ENCODE data around the gene C1orf74.

The C1orf74 gene

GRCh38 chr1:209748620-209749019 is 35.7 kb downstream of the C1orf74 start:
- H3K4me3 ChIP-seq (ENCODE audit: low read length), result no peak overlapping the region
- DNase-seq (ENCODE audit: low read depth), result no peak

GRCh38 chr1:209747580-209748262 is 36.6 kb downstream of the C1orf74 start:
- no peak overlapping the region for H3K4me3 ChIP-seq (ENCODE audit: low read length)
- peak; percentile 99 for DNase-seq (ENCODE audit: low read depth)

More at GRCh38 chr1:209748620-209749019, 35.7 kb downstream of the C1orf74 start:
- TF ChIP-seq CTCF (IDR thresholded peaks at IDR 0.05; ENCODE audit: insufficient read depth, low read depth, low read length, missing control alignments), result no peak

GRCh38 chr1:209746451-209747165 is 37.8 kb downstream of the C1orf74 start:
- TF ChIP-seq CTCF (IDR thresholded peaks at IDR 0.05; ENCODE audit: insufficient read depth, low read depth, low read length, missing control alignments), result no peak
- no peak overlapping the region for H3K4me3 ChIP-seq (ENCODE audit: low read length)
- DNase-seq (ENCODE audit: low read depth), result peak; percentile 52

More at GRCh38 chr1:209747580-209748262, 36.6 kb downstream of the C1orf74 start:
- peak; percentile 87 for TF ChIP-seq CTCF (IDR thresholded peaks at IDR 0.05; ENCODE audit: insufficient read depth, low read depth, low read length, missing control alignments)

- TF ChIP-seq CTCF (IDR thresholded peaks at IDR 0.05; ENCODE audit: insufficient read depth, low read depth, low read length, missing control alignments), result no peak
- no peak overlapping the region for H3K4me3 ChIP-seq (ENCODE audit: low read length)
- DNase-seq (ENCODE audit: low read depth), result no peak
Measured at GRCh38 chr1:209743145-209743482, 41.2 kb downstream of the C1orf74 start.

GRCh38 chr1:209742409-209743144 is 41.8 kb downstream of the C1orf74 start:
- H3K4me3 ChIP-seq (ENCODE audit: low read length), result no peak overlapping the region
- DNase-seq (ENCODE audit: low read depth), result no peak

GRCh38 chr1:209741889-209742288 is 42.5 kb downstream of the C1orf74 start:
- no peak overlapping the region for H3K4me3 ChIP-seq (ENCODE audit: low read length)
- DNase-seq (ENCODE audit: low read depth), result no peak
- no peak for TF ChIP-seq CTCF (IDR thresholded peaks at IDR 0.05; ENCODE audit: insufficient read depth, low read depth, low read length, missing control alignments)

More at GRCh38 chr1:209742409-209743144, 41.8 kb downstream of the C1orf74 start:
- TF ChIP-seq CTCF (IDR thresholded peaks at IDR 0.05; ENCODE audit: insufficient read depth, low read depth, low read length, missing control alignments), result no peak

All from epithelial cell of esophagus (primary cell).